IPS-15b (cell line): ENCODE results near the gene AMMECR1.

Source experiments
- H3K27me3 ChIP-seq: one replicate; pipeline ENCODE4 v1.6.1; 2013; ENCODE audit warnings: low read length; ENCODE audit not compliant: control insufficient read depth, insufficient read depth
- H3K36me3 ChIP-seq: one replicate; pipeline ENCODE4 v1.6.1; 2013; ENCODE audit warnings: low read length; ENCODE audit not compliant: control insufficient read depth, insufficient read depth
- H3K4me1 ChIP-seq: one replicate; pipeline ENCODE4 v1.6.1; 2013; ENCODE audit warnings: mild to moderate bottlenecking, low read length; ENCODE audit not compliant: control insufficient read depth, insufficient read depth
- H3K4me3 ChIP-seq: one replicate; pipeline ENCODE4 v1.5.1; 2013; ENCODE audit warnings: low read depth, low read length
- H3K9ac ChIP-seq: one replicate; pipeline ENCODE4 v1.6.1; 2013; ENCODE audit warnings: low read depth, mild to moderate bottlenecking, low read length
- H3K9me3 ChIP-seq: one replicate; pipeline ENCODE4 v1.6.1; 2013; ENCODE audit warnings: mild to moderate bottlenecking, low read length; ENCODE audit not compliant: control insufficient read depth, insufficient read depth

AMMECR1 gene

GRCh38 chrX:110326712-110327111, 8.8 kb upstream of the AMMECR1 start:
- H3K9ac ChIP-seq = no peak overlapping the region
- no peaks in the 10 kb centered on the region for H3K27me3 ChIP-seq
- no peaks in the 10 kb centered on the region for H3K9me3 ChIP-seq
- no peak overlapping the region for H3K4me3 ChIP-seq
- H3K4me1 ChIP-seq = peaks cover 4% of the 10 kb centered on the region
- H3K36me3 ChIP-seq = no peaks in the 10 kb centered on the region

GRCh38 chrX:110322603-110323002, 4.7 kb upstream of the AMMECR1 start:
- peaks cover 9% of the 10 kb centered on the region for H3K4me1 ChIP-seq
- no peak overlapping the region for H3K9ac ChIP-seq
- H3K36me3 ChIP-seq = no peaks in the 10 kb centered on the region
- no peak overlapping the region for H3K4me3 ChIP-seq
- no peaks in the 10 kb centered on the region for H3K9me3 ChIP-seq
- no peaks in the 10 kb centered on the region for H3K27me3 ChIP-seq

GRCh38 chrX:110321670-110322069, 3.8 kb upstream of the AMMECR1 start:
- Histone ChIP-seq H3K4me3 (no peak overlapping the region), H3K27me3 (no peaks in the 10 kb centered on the region), H3K9me3 (no peaks in the 10 kb centered on the region), H3K9ac (no peak overlapping the region), H3K36me3 (no peaks in the 10 kb centered on the region), H3K4me1 (peaks cover 9% of the 10 kb centered on the region)

GRCh38 chrX:110321081-110321480, 3.2 kb upstream of the AMMECR1 start:
- H3K36me3 ChIP-seq = no peaks in the 10 kb centered on the region
- no peak overlapping the region for H3K4me3 ChIP-seq
- H3K27me3 ChIP-seq = no peaks in the 10 kb centered on the region
- H3K9ac ChIP-seq = no peak overlapping the region
- H3K9me3 ChIP-seq = no peaks in the 10 kb centered on the region
- peaks cover 12% of the 10 kb centered on the region for H3K4me1 ChIP-seq

GRCh38 chrX:110320381-110320987, 2.6 kb upstream of the AMMECR1 start:
- peaks cover 18% of the 10 kb centered on the region for H3K4me1 ChIP-seq
- H3K4me3 ChIP-seq = no peak overlapping the region
- no peaks in the 10 kb centered on the region for H3K9me3 ChIP-seq
- no peaks in the 10 kb centered on the region for H3K36me3 ChIP-seq
- H3K9ac ChIP-seq = no peak overlapping the region
- no peaks in the 10 kb centered on the region for H3K27me3 ChIP-seq

GRCh38 chrX:110318664-110318968, 731 bp upstream of the AMMECR1 start:
- Histone ChIP-seq H3K9me3 (no peaks in the 10 kb centered on the region), H3K36me3 (no peaks in the 10 kb centered on the region), H3K9ac (peak overlapping the region; percentile 87), H3K4me1 (peaks cover 31% of the 10 kb centered on the region), H3K27me3 (no peaks in the 10 kb centered on the region), H3K4me3 (peak overlapping the region; percentile 74)

- Histone ChIP-seq H3K27me3 (no peaks in the 10 kb centered on the region), H3K4me1 (peaks cover 40% of the 10 kb centered on the region), H3K9ac (peak overlapping the region; percentile 82), H3K4me3 (peak overlapping the region; percentile 74), H3K36me3 (no peaks in the 10 kb centered on the region), H3K9me3 (no peaks in the 10 kb centered on the region)
These were observed 645 bp downstream of the AMMECR1 start for GRCh38 chrX:110317061-110317819.

GRCh38 chrX:110316351-110317060, 1.4 kb downstream of the AMMECR1 start:
- H3K36me3 ChIP-seq = no peaks in the 10 kb centered on the region
- H3K4me3 ChIP-seq = peak overlapping the region; percentile 74
- H3K4me1 ChIP-seq = peaks cover 42% of the 10 kb centered on the region
- H3K27me3 ChIP-seq = no peaks in the 10 kb centered on the region
- H3K9ac ChIP-seq = no peak overlapping the region
- H3K9me3 ChIP-seq = no peaks in the 10 kb centered on the region

- H3K4me1 ChIP-seq = peaks cover 46% of the 10 kb centered on the region
- no peak overlapping the region for H3K9ac ChIP-seq
- H3K27me3 ChIP-seq = no peaks in the 10 kb centered on the region
- H3K4me3 ChIP-seq = peak overlapping the region; percentile 74
- no peaks in the 10 kb centered on the region for H3K36me3 ChIP-seq
- H3K9me3 ChIP-seq = no peaks in the 10 kb centered on the region
These were observed 2.3 kb downstream of the AMMECR1 start for GRCh38 chrX:110315551-110315950.

- H3K4me1 ChIP-seq = peaks cover 50% of the 10 kb centered on the region
- H3K4me3 ChIP-seq = no peak overlapping the region
- no peak overlapping the region for H3K9ac ChIP-seq
- H3K36me3 ChIP-seq = no peaks in the 10 kb centered on the region
- no peaks in the 10 kb centered on the region for H3K27me3 ChIP-seq
- no peaks in the 10 kb centered on the region for H3K9me3 ChIP-seq
These were observed 6.3 kb downstream of the AMMECR1 start for GRCh38 chrX:110311437-110312230.

- Histone ChIP-seq H3K4me1 (peaks cover 46% of the 10 kb centered on the region), H3K9me3 (no peaks in the 10 kb centered on the region), H3K27me3 (no peaks in the 10 kb centered on the region), H3K4me3 (no peak overlapping the region), H3K36me3 (no peaks in the 10 kb centered on the region), H3K9ac (no peak overlapping the region)
These were observed 7.0 kb downstream of the AMMECR1 start for GRCh38 chrX:110310896-110311295.
